HepG2 (cell line): ENCODE results near the gene PANX1. TPM values are rescaled to one million over a fixed set of nuclear protein-coding genes. Genes with fewer than 3 reads are reported as not detected.
A peak's percentile ranks its signal among the peaks of the same experiment; 100 is the strongest.

Experiments
- ADNP ChIP-seq: sonication (generic); formaldehyde crosslinking; IDR thresholded peaks from 2 replicates; pipeline ENCODE4 v1.4.0; 2020; ENCODE audit warnings: missing genetic modification reagents
- BCL3 ChIP-seq: sonication (generic); formaldehyde crosslinking; IDR thresholded peaks from 2 replicates; pipeline ENCODE4 v1.5.1; 2020; ENCODE audit warnings: mild to moderate bottlenecking, missing genetic modification reagents, moderate library complexity
- CREM ChIP-seq, 2 experiments: sonication (generic) in 1 of 2; formaldehyde crosslinking in 1 of 2; IDR thresholded peaks; 2 replicates each; pipeline versions ENCODE4 v1.4.0 to v1.6.1; 2016 to 2020; ENCODE audit warnings: antibody characterized with exemption in 1 of 2, mild to moderate bottlenecking in 1 of 2, missing genetic modification reagents in 1 of 2
- FIP1L1 ChIP-seq: fragments of 200-400 bp; formaldehyde crosslinking; IDR thresholded peaks from 2 replicates; pipeline ENCODE4 v1.6.1; 2018; ENCODE audit warnings: low read depth, mild to moderate bottlenecking, low read length, moderate library complexity, borderline replicate concordance; ENCODE audit not compliant: insufficient read depth
- FOSL2 ChIP-seq: sonication (generic); formaldehyde crosslinking; IDR thresholded peaks from 2 replicates; pipeline ENCODE4 v1.4.0; 2020; ENCODE audit warnings: missing genetic modification reagents
- FOXJ3 ChIP-seq: sonication (generic); formaldehyde crosslinking; IDR thresholded peaks from 2 replicates; pipeline ENCODE4 v1.4.0; 2020; ENCODE audit warnings: missing genetic modification reagents, mild to moderate bottlenecking, borderline replicate concordance
- GFI1 ChIP-seq: sonication (generic); formaldehyde crosslinking; IDR thresholded peaks from 2 replicates; pipeline ENCODE4 v1.5.0; 2020; ENCODE audit warnings: missing genetic modification reagents, mild to moderate bottlenecking, borderline replicate concordance
- MBD4 ChIP-seq: IDR thresholded peaks from 2 replicates; pipeline ENCODE4 v1.6.1; 2012; ENCODE audit warnings: low read length, inconsistent platforms, borderline replicate concordance
- PHF20 ChIP-seq: sonication (generic); formaldehyde crosslinking; IDR thresholded peaks from 2 replicates; pipeline ENCODE4 v1.5.0; 2020; ENCODE audit warnings: mild to moderate bottlenecking, missing genetic modification reagents
- ZBTB43 ChIP-seq: sonication (generic); formaldehyde crosslinking; conservative IDR thresholded peaks from 2 replicates; pipeline ENCODE4 v1.4.0; 2020; ENCODE audit warnings: missing genetic modification reagents
- ZHX1 ChIP-seq: sonication (generic); formaldehyde crosslinking; IDR thresholded peaks from 2 replicates; pipeline ENCODE4 v1.8.1; 2022; ENCODE audit warnings: low read depth, mild to moderate bottlenecking, missing genetic modification reagents
- ZNF3 ChIP-seq: IDR thresholded peaks from 2 replicates; pipeline ENCODE4 v1.7.0; 2017; ENCODE audit warnings: inconsistent platforms
- polyA plus RNA-seq, 8 experiments: library from polyadenylated mRNA; depleted of rRNA in 3 of 8; stranded (reverse) in 7 of 8; unstranded in 1 of 8; fragments of >200 nt; fragmentation: Illumina TruSeq in 4 of 8; extraction: Trizol in 4 of 8; gene quantifications; 2 replicates each; pipeline versions ENCODE4 v1.2.1 to v1.2.3, GENCODE V29; 2011 to 2016; ENCODE audit warnings: low read depth in 4 of 8, missing spikeins in 1 of 8, mixed read lengths in 1 of 8; ENCODE audit not compliant: insufficient read depth in 1 of 8
- total RNA-seq, 5 experiments: library from RNA; depleted of rRNA; stranded (reverse); fragments of >200 nt; fragmentation: Illumina TruSeq; extraction: Trizol; gene quantifications; 2 replicates each; pipeline ENCODE4 v1.2.3, GENCODE V29; 2016; ENCODE audit warnings: low read depth in 1 of 5
- TF ChIP-seq, protein P1 (sequence below): sonication (generic); formaldehyde crosslinking; IDR thresholded peaks from 2 replicates; pipeline ENCODE4 v1.4.0; 2020; ENCODE audit warnings: missing genetic modification reagents
- TF ChIP-seq, protein P2 (sequence below): sonication (generic); formaldehyde crosslinking; conservative IDR thresholded peaks from 2 replicates; pipeline ENCODE4 v1.4.0; 2020; ENCODE audit warnings: missing genetic modification reagents

PANX1 gene
- total and polyA plus RNA-seq, 2 of the 13 experiments (the other 11 are each of a cell fraction or from before 2014, with no cell fraction given) = 8.3 to 24.8 TPM

DNA sequence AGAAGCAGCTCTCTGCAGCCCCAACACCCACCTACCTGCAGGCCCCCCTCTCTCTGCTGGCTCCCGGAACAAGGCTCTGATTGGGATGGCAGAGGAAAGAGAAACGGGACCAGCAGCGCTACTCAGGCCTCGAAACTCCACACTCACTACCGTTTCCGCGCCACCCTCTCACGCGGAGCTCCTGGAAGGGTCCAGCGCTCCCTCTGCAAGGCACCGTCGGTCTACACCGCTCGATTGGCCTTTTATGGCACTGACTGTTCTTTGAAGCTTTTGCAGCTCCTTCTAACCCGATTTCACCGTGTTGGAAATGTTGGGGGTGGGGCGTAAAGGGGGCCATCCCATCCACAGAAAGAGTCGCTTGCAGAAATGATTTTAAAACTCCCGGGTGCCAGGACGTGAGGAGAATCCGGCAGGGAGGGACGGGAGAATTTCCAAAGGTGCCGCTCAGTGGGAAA, 323 bp upstream of the PANX1 start (continued):
- TF ChIP-seq ZBTB43 (CRISPR knock-in tag) = no peak
- TF ChIP-seq, protein P1, sequence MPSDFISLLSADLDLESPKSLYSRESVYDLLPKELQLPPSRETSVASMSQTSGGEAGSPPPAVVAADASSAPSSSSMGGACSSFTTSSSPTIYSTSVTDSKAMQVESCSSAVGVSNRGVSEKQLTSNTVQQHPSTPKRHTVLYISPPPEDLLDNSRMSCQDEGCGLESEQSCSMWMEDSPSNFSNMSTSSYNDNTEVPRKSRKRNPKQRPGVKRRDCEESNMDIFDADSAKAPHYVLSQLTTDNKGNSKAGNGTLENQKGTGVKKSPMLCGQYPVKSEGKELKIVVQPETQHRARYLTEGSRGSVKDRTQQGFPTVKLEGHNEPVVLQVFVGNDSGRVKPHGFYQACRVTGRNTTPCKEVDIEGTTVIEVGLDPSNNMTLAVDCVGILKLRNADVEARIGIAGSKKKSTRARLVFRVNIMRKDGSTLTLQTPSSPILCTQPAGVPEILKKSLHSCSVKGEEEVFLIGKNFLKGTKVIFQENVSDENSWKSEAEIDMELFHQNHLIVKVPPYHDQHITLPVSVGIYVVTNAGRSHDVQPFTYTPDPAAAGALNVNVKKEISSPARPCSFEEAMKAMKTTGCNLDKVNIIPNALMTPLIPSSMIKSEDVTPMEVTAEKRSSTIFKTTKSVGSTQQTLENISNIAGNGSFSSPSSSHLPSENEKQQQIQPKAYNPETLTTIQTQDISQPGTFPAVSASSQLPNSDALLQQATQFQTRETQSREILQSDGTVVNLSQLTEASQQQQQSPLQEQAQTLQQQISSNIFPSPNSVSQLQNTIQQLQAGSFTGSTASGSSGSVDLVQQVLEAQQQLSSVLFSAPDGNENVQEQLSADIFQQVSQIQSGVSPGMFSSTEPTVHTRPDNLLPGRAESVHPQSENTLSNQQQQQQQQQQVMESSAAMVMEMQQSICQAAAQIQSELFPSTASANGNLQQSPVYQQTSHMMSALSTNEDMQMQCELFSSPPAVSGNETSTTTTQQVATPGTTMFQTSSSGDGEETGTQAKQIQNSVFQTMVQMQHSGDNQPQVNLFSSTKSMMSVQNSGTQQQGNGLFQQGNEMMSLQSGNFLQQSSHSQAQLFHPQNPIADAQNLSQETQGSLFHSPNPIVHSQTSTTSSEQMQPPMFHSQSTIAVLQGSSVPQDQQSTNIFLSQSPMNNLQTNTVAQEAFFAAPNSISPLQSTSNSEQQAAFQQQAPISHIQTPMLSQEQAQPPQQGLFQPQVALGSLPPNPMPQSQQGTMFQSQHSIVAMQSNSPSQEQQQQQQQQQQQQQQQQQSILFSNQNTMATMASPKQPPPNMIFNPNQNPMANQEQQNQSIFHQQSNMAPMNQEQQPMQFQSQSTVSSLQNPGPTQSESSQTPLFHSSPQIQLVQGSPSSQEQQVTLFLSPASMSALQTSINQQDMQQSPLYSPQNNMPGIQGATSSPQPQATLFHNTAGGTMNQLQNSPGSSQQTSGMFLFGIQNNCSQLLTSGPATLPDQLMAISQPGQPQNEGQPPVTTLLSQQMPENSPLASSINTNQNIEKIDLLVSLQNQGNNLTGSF = no peak
- no peak for TF ChIP-seq BCL3 (CRISPR knock-in tag)
- no peak for TF ChIP-seq ADNP (CRISPR knock-in tag)
- TF ChIP-seq PHF20 (CRISPR knock-in tag) = 0 out of 2 replicates have a peak, but pooled peaks have one; percentile 3
- no peak for TF ChIP-seq FOXJ3 (CRISPR knock-in tag)
- TF ChIP-seq FOSL2 (CRISPR knock-in tag) = no peak; the same call in 1 of the 2 replicates
- no peak for TF ChIP-seq ZHX1 (CRISPR knock-in tag)
- no peak for TF ChIP-seq ZNF3 (CRISPR knock-in tag)
- no peak for TF ChIP-seq CREM (IDR thresholded peaks at IDR 0.05)
- TF ChIP-seq CREM (CRISPR knock-in tag; IDR thresholded peaks at IDR 0.05) = no peak
- TF ChIP-seq MBD4 = no peak
- no peak for TF ChIP-seq FIP1L1
- TF ChIP-seq, protein P2, sequence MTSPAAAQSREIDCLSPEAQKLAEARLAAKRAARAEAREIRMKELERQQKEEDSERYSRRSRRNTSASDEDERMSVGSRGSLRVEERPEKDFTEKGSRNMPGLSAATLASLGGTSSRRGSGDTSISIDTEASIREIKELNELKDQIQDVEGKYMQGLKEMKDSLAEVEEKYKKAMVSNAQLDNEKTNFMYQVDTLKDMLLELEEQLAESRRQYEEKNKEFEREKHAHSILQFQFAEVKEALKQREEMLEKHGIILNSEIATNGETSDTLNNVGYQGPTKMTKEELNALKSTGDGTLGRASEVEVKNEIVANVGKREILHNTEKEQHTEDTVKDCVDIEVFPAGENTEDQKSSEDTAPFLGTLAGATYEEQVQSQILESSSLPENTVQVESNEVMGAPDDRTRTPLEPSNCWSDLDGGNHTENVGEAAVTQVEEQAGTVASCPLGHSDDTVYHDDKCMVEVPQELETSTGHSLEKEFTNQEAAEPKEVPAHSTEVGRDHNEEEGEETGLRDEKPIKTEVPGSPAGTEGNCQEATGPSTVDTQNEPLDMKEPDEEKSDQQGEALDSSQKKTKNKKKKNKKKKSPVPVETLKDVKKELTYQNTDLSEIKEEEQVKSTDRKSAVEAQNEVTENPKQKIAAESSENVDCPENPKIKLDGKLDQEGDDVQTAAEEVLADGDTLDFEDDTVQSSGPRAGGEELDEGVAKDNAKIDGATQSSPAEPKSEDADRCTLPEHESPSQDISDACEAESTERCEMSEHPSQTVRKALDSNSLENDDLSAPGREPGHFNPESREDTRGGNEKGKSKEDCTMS (CRISPR knock-in tag) = no peak
- no peak; the same call in 1 of the 2 replicates for TF ChIP-seq GFI1
